Esophagus muscularis mucosa (tissue), 3 donors: ENCODE data around the gene RNF217.

ENCODE experiments used
- CTCF ChIP-seq, 3 experiments: fragments of 200-600 bp in 2 of 3; fragments of 450-650 bp in 1 of 3; sonication (generic) in 2 of 3; IDR thresholded peaks; one replicate each; pipeline ENCODE4 v1.5.1; 2017 to 2019; ENCODE audit warnings: antibody characterized with exemption in 3 of 3, mild to moderate bottlenecking in 2 of 3, moderate library complexity in 1 of 3
- POLR2A ChIP-seq: fragments of 450-650 bp; IDR thresholded peaks from one replicate; pipeline ENCODE4 v1.6.1; 2017; ENCODE audit warnings: antibody characterized with exemption, moderate library complexity, mild to moderate bottlenecking, low read depth

- TF ChIP-seq POLR2A (no peak), CTCF (IDR thresholded peaks at IDR 0.05) (no peak)
Observed at GRCh38 chr6:125020385-125020784, 58.1 kb downstream of the RNF217 start.
